ENCODE data around the gene SHANK2. TPM values are rescaled to one million over a fixed set of nuclear protein-coding genes. Genes with fewer than 3 reads are reported as not detected.

Gene SHANK2
- total RNA-seq, 4 donors from 2014 or later, result 5.9 to 14.0 (median 10.1) TPM

- Histone ChIP-seq H3K36me3 (no peaks in the 10 kb centered on the region), H3K9me3 (peaks cover 10% of the 10 kb centered on the region), H3K4me3 (no peak overlapping the region), H3K27me3 (peaks cover 10% of the 10 kb centered on the region), H3K4me1 (no peaks in the 10 kb centered on the region), H3K27ac (no peak overlapping the region)
- no peak for DNase-seq (ENCODE audit: low spot score in 2 of 2)
- TF ChIP-seq POLR2AphosphoS5 (IDR thresholded peaks at IDR 0.05) (no peak), POLR2A (IDR thresholded peaks at IDR 0.05) (no peak), EP300 (IDR thresholded peaks at IDR 0.05) (no peak), CTCF (IDR thresholded peaks at IDR 0.05) (no peak)
- WGBS, result 30% methylated on average over 1 of the region's 1 CpG
Observed at GRCh38 chr11:71227058-71227659, 25.2 kb downstream of the SHANK2 start.

GRCh38 chr11:71223671-71224660, 28.4 kb downstream of the SHANK2 start:
- Histone ChIP-seq H3K9me3 (peaks cover 10% of the 10 kb centered on the region), H3K27me3 (peaks cover 8% of the 10 kb centered on the region), H3K27ac (no peak overlapping the region), H3K4me3 (no peak overlapping the region), H3K36me3 (no peaks in the 10 kb centered on the region), H3K4me1 (no peaks in the 10 kb centered on the region)
- DNase-seq (ENCODE audit: low spot score in 2 of 2), result peak in 1 of 2 donors; percentile 31
- WGBS, result 88% methylated on average over 19 of the region's 23 CpGs
- TF ChIP-seq EP300 (IDR thresholded peaks at IDR 0.05) (no peak), CTCF (IDR thresholded peaks at IDR 0.05) (no peak), POLR2AphosphoS5 (IDR thresholded peaks at IDR 0.05) (no peak)

GRCh38 chr11:71223081-71223405, 29.3 kb downstream of the SHANK2 start:
- DNase-seq (ENCODE audit: low spot score in 2 of 2), result no peak
- Histone ChIP-seq H3K4me1 (no peaks in the 10 kb centered on the region), H3K9me3 (peaks cover 10% of the 10 kb centered on the region), H3K4me3 (no peak overlapping the region), H3K27me3 (peaks cover 8% of the 10 kb centered on the region), H3K27ac (no peak overlapping the region), H3K36me3 (no peaks in the 10 kb centered on the region)
- TF ChIP-seq POLR2A (IDR thresholded peaks at IDR 0.05), result no peak
- TF ChIP-seq POLR2AphosphoS5 (IDR thresholded peaks at IDR 0.05), result no peak
- no peak for TF ChIP-seq EP300 (IDR thresholded peaks at IDR 0.05)
- TF ChIP-seq CTCF (IDR thresholded peaks at IDR 0.05), result no peak
- 95% methylated on average over 11 of the region's 11 CpGs for WGBS

GRCh38 chr11:71222318-71223080, 29.9 kb downstream of the SHANK2 start:
- Histone ChIP-seq H3K4me1 (no peaks in the 10 kb centered on the region), H3K36me3 (no peaks in the 10 kb centered on the region), H3K4me3 (no peak overlapping the region), H3K9me3 (peaks cover 10% of the 10 kb centered on the region), H3K27me3 (peaks cover 8% of the 10 kb centered on the region), H3K27ac (no peak overlapping the region)
- peak in 1 of 2 donors; percentile 41 for DNase-seq (ENCODE audit: low spot score in 2 of 2)
- TF ChIP-seq EP300 (IDR thresholded peaks at IDR 0.05), result no peak
- TF ChIP-seq POLR2AphosphoS5 (IDR thresholded peaks at IDR 0.05), result no peak
- 65% methylated on average over 15 of the region's 22 CpGs for WGBS

GRCh38 chr11:71221821-71222220, 30.6 kb downstream of the SHANK2 start:
- peaks cover 7% of the 10 kb centered on the region for H3K9me3 ChIP-seq
- H3K27me3 ChIP-seq, result peaks cover 8% of the 10 kb centered on the region
- TF ChIP-seq POLR2A (IDR thresholded peaks at IDR 0.05) (no peak), CTCF (IDR thresholded peaks at IDR 0.05) (no peak), EP300 (IDR thresholded peaks at IDR 0.05) (no peak), POLR2AphosphoS5 (IDR thresholded peaks at IDR 0.05) (no peak)
- no peaks in the 10 kb centered on the region for H3K36me3 ChIP-seq
- DNase-seq (ENCODE audit: low spot score in 2 of 2), result peak in 1 of 2 donors; percentile 40
- 71% methylated on average over 9 of the region's 10 CpGs for WGBS
- no peak overlapping the region for H3K27ac ChIP-seq
- no peaks in the 10 kb centered on the region for H3K4me1 ChIP-seq
- no peak overlapping the region for H3K4me3 ChIP-seq
